ENCODE measurements around the gene RPL15. TPM values are rescaled to one million over a fixed set of nuclear protein-coding genes. Genes with fewer than 3 reads are reported as not detected.
A peak's percentile ranks its signal among the peaks of the same experiment; 100 is the strongest.

The RPL15 gene
- total RNA-seq, 2 donors from 2014 or later, result 385 to 1,128 TPM

- TF ChIP-seq CTCF (IDR thresholded peaks at IDR 0.05), result no peak
- no peak for TF ChIP-seq POLR2A (IDR thresholded peaks at IDR 0.05)
- no peaks in the 10 kb centered on the region for H3K9me3 ChIP-seq
- H3K36me3 ChIP-seq (replicated peaks in 1 of 2; ENCODE audit: insufficient read depth in 1 of 2, low read depth in 2 of 2), result peaks cover 0 to 8% of the 10 kb centered on the region in 2 donors
- WGBS, 2 donors, result 87 to 93% methylated on average over 3 of the region's 3 CpGs
- intact Hi-C loops (cut with DNase I), result no loop called here
- no peak for DNase-seq
- no peak for ATAC-seq
- no peak overlapping the region for H3K4me3 ChIP-seq
- H3K27ac ChIP-seq, result no peak overlapping the region
- H3K27me3 ChIP-seq, result no peaks in the 10 kb centered on the region
- no peaks in the 10 kb centered on the region for H3K4me1 ChIP-seq
Measured at GRCh38 chr3:23964537-23965235, 47.8 kb downstream of the RPL15 start.

GRCh38 chr3:23966328-23966727, 49.4 kb downstream of the RPL15 start:
- H3K27ac ChIP-seq, result no peak overlapping the region
- intact Hi-C loops (cut with DNase I), result no loop called here
- DNase-seq, result no peak
- 94 to 100% methylated on average over 1 of the region's 1 CpG for WGBS, 2 donors
- H3K9me3 ChIP-seq, result no peaks in the 10 kb centered on the region
- peaks cover 0 to 8% of the 10 kb centered on the region in 2 donors for H3K36me3 ChIP-seq (replicated peaks in 1 of 2; ENCODE audit: insufficient read depth in 1 of 2, low read depth in 2 of 2)
- H3K4me1 ChIP-seq, result no peaks in the 10 kb centered on the region
- H3K27me3 ChIP-seq, result no peaks in the 10 kb centered on the region
- H3K4me3 ChIP-seq, result no peak overlapping the region
- TF ChIP-seq CTCF (IDR thresholded peaks at IDR 0.05) (no peak), POLR2A (IDR thresholded peaks at IDR 0.05) (no peak)
- ATAC-seq, result no peak

GRCh38 chr3:23968463-23969184, 51.7 kb downstream of the RPL15 start:
- no peak overlapping the region for H3K27ac ChIP-seq
- intact Hi-C loops (cut with DNase I), result no loop called here
- H3K4me3 ChIP-seq, result no peak overlapping the region
- H3K9me3 ChIP-seq, result no peaks in the 10 kb centered on the region
- no peaks in the 10 kb centered on the region for H3K27me3 ChIP-seq
- no peaks in the 10 kb centered on the region for H3K4me1 ChIP-seq
- WGBS, 2 donors, result 80 to 82% methylated on average over 5 of the region's 5 CpGs
- DNase-seq, result peak in 1 of 4 donors; percentile 22
- no peak for ATAC-seq
- no peak for TF ChIP-seq CTCF (IDR thresholded peaks at IDR 0.05)
- TF ChIP-seq POLR2A (IDR thresholded peaks at IDR 0.05), result no peak
- H3K36me3 ChIP-seq (replicated peaks in 1 of 2; ENCODE audit: insufficient read depth in 1 of 2, low read depth in 2 of 2), result peaks cover 0 to 5% of the 10 kb centered on the region in 2 donors

GRCh38 chr3:23969393-23969792, 52.5 kb downstream of the RPL15 start:
- ATAC-seq, result no peak
- DNase-seq, result no peak
- intact Hi-C loops (cut with DNase I), result no loop called here
- Histone ChIP-seq H3K9me3 (no peaks in the 10 kb centered on the region), H3K4me3 (no peak overlapping the region), H3K4me1 (no peaks in the 10 kb centered on the region), H3K36me3 (replicated peaks in 1 of 2; ENCODE audit: insufficient read depth in 1 of 2, low read depth in 2 of 2) (peaks cover 0 to 5% of the 10 kb centered on the region in 2 donors), H3K27me3 (no peaks in the 10 kb centered on the region), H3K27ac (no peak overlapping the region)
- TF ChIP-seq POLR2A (IDR thresholded peaks at IDR 0.05) (no peak), CTCF (IDR thresholded peaks at IDR 0.05) (no peak)
- 84 to 87% methylated on average over 4 of the region's 4 CpGs for WGBS, 2 donors

Other genes with a start within 250 kb of the RPL15 start
- gene UBE2E1, start 111.2 kb upstream of the RPL15 start, total RNA-seq, result 10 to 100 TPM; 21.1 to 30.9 TPM
- 1 to 10 TPM; 2.0 to 7.8 TPM for gene NKIRAS1, start 142 bp upstream of the RPL15 start, total RNA-seq
- gene NR1D2, start 28.2 kb downstream of the RPL15 start, total RNA-seq, result 10 to 100 TPM; 13.0 to 14.5 TPM